HG02798 (cell line): ENCODE results near the gene DAO.
"Not testable (repeated sequence)": the region's sequence is repeated elsewhere in the genome, so short reads cannot be mapped to it uniquely, and the experiment has no call there.

ENCODE experiments used
- ATAC-seq: cut with Tn5 transposase; IDR thresholded peaks from one replicate; pipeline ENCODE4 v1.9.1; 2021; ENCODE audit warnings: mild to moderate bottlenecking; ENCODE audit not compliant: unreplicated experiment, poor library complexity

Gene DAO

GRCh38 chr12:108847705-108848104, 32.2 kb upstream of the DAO start:
- ATAC-seq = no peak

- ATAC-seq = no peak
Observed at GRCh38 chr12:108849660-108850059, 30.2 kb upstream of the DAO start.

- peak; percentile 53 for ATAC-seq
Observed at GRCh38 chr12:108850854-108851573, 28.9 kb upstream of the DAO start.

GRCh38 chr12:108852674-108853309, 27.1 kb upstream of the DAO start:
- ATAC-seq = no peak

- ATAC-seq = no peak
Observed at GRCh38 chr12:108853426-108853825, 26.5 kb upstream of the DAO start.

- ATAC-seq = no peak
Observed at GRCh38 chr12:108853981-108854446, 25.9 kb upstream of the DAO start.

GRCh38 chr12:108854451-108855283, 25.2 kb upstream of the DAO start:
- peak; percentile 16 for ATAC-seq

- no peak for ATAC-seq
Observed at GRCh38 chr12:108855284-108856169, 24.4 kb upstream of the DAO start.

- no peak for ATAC-seq
Observed at GRCh38 chr12:108856170-108856427, 23.8 kb upstream of the DAO start.

GRCh38 chr12:108856428-108857157, 23.3 kb upstream of the DAO start:
- ATAC-seq = peak; percentile 18

GRCh38 chr12:108857158-108857407, 22.8 kb upstream of the DAO start:
- ATAC-seq = no peak

- no peak for ATAC-seq
Observed at GRCh38 chr12:108858311-108859074, 21.4 kb upstream of the DAO start.

GRCh38 chr12:108859141-108859922, 20.6 kb upstream of the DAO start:
- ATAC-seq = not testable (repeated sequence)

- no peak for ATAC-seq
Observed at GRCh38 chr12:108859923-108860291, 20.0 kb upstream of the DAO start.

GRCh38 chr12:108860443-108860842, 19.4 kb upstream of the DAO start:
- no peak for ATAC-seq

GRCh38 chr12:108861878-108862587, 17.9 kb upstream of the DAO start:
- no peak for ATAC-seq

GRCh38 chr12:108862588-108862959, 17.3 kb upstream of the DAO start:
- ATAC-seq = no peak

- ATAC-seq = no peak
Observed at GRCh38 chr12:108865169-108865568, 14.7 kb upstream of the DAO start.
